ENCODE data around the gene HAPLN2.

Gene HAPLN2

GRCh38 chr1:156646738-156647211 lies 27.6 kb downstream of the HAPLN2 start:
- DNase-seq = no peak

GRCh38 chr1:156647351-156647750 lies 28.1 kb downstream of the HAPLN2 start:
- DNase-seq = no peak

GRCh38 chr1:156648496-156648895 lies 29.3 kb downstream of the HAPLN2 start:
- no peak for DNase-seq

GRCh38 chr1:156648951-156649350 lies 29.7 kb downstream of the HAPLN2 start:
- DNase-seq = no peak

- no peak for DNase-seq
Observed at GRCh38 chr1:156652131-156652991, 33.1 kb downstream of the HAPLN2 start.

GRCh38 chr1:156652992-156653355 lies 33.8 kb downstream of the HAPLN2 start:
- DNase-seq = no peak

GRCh38 chr1:156654700-156655099 lies 35.5 kb downstream of the HAPLN2 start:
- no peak for DNase-seq

- no peak for DNase-seq
Observed at GRCh38 chr1:156655151-156655903, 36.1 kb downstream of the HAPLN2 start.

- no peak for DNase-seq
Observed at GRCh38 chr1:156655904-156656516, 36.8 kb downstream of the HAPLN2 start.

GRCh38 chr1:156656806-156657740 lies 37.9 kb downstream of the HAPLN2 start:
- no peak for DNase-seq

GRCh38 chr1:156657741-156658319 lies 38.6 kb downstream of the HAPLN2 start:
- DNase-seq = no peak

GRCh38 chr1:156658496-156658895 lies 39.3 kb downstream of the HAPLN2 start:
- no peak for DNase-seq

GRCh38 chr1:156658945-156659574 lies 39.8 kb downstream of the HAPLN2 start:
- no peak for DNase-seq

- DNase-seq = no peak
Observed at GRCh38 chr1:156659661-156659987, 40.4 kb downstream of the HAPLN2 start.

GRCh38 chr1:156659988-156660751 lies 41.0 kb downstream of the HAPLN2 start:
- DNase-seq = peak; percentile 56

GRCh38 chr1:156660752-156661112 lies 41.5 kb downstream of the HAPLN2 start:
- DNase-seq = no peak

- no peak for DNase-seq
Observed at GRCh38 chr1:156662005-156662799, 43.0 kb downstream of the HAPLN2 start.

- no peak for DNase-seq
Observed at GRCh38 chr1:156662800-156663055, 43.5 kb downstream of the HAPLN2 start.

- no peak for DNase-seq
Observed at GRCh38 chr1:156663178-156663577, 44.0 kb downstream of the HAPLN2 start.

- no peak for DNase-seq
Observed at GRCh38 chr1:156664046-156664766, 45.0 kb downstream of the HAPLN2 start.
